Astrocyte of the hippocampus (primary cell): ENCODE data around the gene ADORA3.
A peak's percentile ranks its signal among the peaks of the same experiment; 100 is the strongest.

Experiments
- DNase-seq: peaks from one replicate; pipeline ENCODE4 v3.0.0; 2011; ENCODE audit warnings: low read depth, low spot score

The ADORA3 gene

DNA sequence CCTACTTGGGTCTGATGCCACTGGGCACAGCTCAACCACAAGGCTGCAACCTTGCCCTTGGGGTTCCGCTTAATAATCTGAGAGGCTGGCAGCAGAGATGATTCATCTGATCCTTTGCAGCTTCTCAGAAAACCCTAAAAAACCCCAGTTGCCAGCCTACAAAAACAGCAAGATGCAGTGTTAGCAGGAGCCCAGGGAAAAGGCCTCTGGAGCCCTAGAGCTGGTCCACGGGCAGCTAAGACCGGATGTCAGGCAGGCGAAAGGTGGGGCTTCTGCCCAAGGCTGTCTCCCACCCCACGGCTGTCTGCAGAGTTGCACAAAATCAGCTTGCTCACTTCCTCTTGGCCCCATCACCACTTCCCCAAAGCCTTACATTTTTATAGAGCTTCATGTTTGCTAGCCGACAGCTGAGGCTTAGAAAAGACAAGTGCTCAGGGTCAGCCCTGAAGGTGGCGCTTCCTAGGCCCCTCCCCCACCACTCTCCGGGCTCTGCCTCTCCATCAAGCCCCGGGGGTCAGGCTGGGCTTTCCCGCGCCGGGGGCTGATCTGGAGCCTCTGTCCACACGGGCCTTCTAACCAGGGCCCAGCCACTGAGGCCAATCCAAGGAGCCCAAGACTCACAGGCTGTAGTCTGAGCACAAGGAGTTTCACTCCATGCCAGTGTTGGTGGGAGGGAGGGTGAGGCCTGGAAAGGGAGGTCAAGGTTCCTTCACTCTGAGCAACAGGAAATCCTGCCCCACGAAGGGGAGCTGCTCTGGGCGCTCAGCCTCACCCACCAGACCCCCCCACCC is 4.2 kb upstream of the ADORA3 start:
- DNase-seq = no peak

DNA sequence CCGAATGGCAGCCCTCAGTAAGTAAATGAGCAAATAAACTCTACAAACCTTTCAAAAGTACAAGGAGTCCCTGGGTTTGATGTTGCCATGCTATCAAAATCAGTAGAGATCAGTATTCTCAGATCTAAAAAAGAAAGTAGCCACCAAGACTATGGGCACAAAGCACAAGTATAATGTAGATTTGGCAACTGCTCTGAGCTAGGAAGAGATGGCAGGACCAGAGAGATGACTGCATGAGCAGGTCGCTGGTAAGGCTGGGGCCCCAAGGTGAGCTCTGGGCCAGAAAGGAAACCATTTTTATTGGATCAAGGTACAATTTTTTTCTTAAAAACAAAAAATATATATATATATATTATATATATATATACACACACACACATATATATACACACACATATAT is 3.1 kb upstream of the ADORA3 start:
- DNase-seq = no peak

DNA sequence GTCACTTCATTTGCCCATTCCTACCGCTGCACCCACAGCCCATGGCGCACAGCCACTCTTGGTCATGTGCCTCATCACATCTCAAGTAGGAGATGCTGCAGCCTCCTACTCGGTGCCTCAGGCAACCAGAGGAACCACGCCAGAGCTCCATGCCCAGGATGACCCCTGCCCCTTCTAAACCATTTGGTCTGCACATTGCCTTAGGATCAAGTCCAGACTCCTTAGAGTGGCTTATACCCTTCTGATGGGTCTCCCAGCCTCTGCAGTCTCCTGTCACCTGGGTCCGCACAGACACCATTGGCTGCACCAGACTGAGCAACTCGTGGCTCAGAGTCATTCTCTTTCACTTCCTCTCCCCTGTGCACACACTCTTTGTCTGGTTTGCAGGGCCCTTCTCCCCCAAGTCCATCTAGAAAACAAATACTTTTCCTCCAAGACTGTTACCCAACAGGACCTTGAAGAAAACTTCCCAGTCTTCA is 2.2 kb upstream of the ADORA3 start:
- DNase-seq = no peak

DNA sequence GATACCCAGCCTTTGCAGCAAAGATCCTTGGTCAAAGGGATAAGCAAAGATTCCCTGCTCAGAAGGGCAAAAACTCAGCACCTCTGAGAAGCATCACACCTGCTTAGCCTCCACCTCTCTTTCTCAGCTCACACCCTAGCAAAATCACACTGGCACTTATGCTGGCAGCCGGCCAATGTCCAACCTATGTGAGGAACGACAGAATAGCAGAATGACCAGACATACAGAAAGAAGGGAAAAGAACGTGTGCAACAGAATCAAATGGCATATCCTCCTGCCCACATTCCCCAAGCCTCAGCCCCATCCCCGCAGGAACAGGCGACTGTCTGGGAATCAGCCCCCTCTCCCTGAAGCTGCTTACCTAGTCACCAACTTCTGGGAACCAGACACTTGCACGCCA is 664 bp upstream of the ADORA3 start:
- no peak for DNase-seq

DNA sequence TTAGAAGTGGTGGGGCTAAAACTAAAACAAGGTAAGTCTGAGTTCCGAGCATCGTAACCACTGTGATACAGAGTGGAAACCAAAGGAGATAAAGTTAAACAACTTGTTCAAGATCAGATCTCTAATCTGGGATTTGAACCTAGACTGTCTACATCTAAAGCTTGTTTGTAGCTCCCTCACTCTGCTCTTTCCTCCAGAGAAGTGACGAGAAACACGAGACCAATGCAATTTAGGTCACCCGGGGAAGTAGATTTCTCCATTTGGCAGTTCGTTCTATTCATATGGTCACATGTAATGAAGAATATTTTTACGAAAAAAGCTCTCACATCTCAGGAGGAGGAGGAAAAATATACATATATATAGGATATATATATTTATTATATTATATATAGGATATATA is 1.8 kb downstream of the ADORA3 start:
- DNase-seq = no peak

DNA sequence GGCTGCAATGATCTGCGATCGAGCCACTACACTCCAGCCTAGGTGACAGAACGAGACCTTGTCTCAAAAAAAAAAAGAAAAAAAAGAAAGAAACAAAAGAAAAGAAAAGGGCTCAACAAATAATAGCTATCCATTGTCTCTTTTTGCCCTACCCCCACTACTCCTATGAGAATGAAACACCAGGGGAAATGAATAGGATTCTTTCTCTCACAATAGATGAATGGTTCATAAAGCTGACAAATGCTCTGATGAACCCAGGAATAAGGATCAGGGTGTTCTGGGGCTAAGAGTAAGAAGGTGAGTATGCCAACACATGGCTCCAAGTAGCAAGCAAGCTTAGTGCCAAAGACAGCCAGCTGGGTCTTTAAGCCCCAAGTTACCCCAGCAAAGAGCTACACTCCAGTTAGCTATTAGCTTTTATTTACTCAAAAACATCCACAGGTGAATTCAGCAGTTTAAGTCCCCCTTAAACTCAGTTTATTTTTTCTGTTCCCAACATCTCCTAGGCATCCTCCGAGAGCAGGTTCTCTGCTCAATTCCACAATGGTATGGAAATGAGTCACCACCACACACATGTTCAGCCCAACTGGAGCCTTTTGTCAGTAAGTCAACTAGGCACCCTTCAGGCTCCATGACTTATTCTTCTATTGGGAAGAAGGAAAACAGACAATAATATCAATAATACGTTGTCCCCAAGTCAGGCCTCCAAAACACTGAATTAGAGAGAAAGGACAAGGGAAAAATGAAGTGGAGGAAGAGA is 4.2 kb downstream of the ADORA3 start:
- no peak for DNase-seq

DNA sequence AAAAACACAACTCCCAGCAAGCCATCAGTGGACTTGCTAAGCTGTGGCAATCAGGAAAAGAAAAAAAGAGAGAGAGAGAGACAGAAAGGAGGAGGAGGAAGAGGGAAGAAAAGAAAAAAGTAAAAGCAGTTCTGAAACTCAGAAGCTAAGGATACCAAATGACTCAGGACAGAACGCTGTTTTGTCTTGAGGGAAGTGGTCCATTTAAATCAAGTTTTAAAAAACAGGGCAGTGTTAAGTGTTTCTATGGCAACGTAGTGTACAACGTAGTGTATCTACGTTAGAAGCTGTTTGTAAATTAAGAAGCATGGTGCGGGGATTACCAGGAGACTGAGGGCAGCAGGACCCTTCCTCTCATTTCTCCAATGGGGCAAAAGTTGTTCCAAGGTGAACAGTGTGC is 5.8 kb downstream of the ADORA3 start:
- DNase-seq = no peak

DNA sequence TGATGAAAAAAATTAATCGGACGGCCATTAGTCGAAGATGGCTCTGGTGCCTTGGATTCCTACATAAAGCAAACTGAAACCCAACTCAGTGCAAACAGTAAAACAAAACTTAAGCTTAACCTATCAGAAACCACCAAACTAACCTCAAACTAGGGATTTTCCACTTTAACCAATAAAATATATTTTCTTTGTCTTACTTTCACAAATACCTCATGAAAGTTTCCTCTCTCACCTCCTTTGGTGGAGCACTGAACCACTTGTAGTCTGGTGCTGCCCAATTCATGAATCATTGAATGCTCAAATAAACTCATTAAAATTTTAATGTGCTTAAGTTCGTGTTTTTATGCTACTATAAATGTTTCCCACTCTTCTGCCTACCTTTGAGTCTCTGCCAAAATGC is 7.0 kb downstream of the ADORA3 start:
- no peak for DNase-seq

DNA sequence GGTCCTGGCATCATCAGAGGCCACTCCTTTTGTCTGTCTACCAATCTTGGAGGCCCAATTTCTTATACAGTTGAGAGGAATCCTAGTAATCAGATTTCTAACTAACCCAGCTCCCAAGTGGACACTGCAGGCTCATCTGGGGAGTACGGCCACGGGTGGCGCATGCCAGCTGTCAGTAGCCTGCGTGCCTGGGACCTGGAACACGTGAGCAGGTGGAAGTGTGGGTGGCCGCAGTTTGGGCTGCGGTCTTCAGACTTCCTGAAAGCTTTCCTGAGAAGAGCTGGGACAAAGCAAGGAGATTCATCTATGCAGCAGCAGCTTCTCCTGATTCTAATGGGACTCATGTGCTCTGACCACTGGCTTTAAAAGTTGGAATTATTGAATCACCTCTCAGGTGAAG is 12.4 kb downstream of the ADORA3 start:
- DNase-seq = no peak

DNA sequence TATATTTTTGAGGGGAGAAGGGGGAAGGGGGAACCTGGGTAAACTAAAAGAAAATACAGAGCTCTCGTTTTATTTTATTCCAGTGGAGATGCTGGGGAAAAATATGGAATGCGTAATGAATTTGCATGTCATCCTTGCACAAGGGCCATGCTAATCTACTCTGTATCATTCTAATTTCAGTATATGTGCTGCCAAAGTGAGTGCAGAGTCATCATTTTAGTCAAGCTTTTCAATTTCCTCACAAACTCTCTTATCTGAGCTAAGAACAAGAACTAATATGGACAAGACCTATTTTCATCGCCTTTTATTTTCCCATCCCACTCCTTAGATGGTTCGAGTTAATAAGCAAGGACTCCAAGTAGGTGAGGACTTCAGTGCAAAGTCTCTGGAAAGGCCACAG is 13.2 kb downstream of the ADORA3 start:
- DNase-seq = no peak

DNA sequence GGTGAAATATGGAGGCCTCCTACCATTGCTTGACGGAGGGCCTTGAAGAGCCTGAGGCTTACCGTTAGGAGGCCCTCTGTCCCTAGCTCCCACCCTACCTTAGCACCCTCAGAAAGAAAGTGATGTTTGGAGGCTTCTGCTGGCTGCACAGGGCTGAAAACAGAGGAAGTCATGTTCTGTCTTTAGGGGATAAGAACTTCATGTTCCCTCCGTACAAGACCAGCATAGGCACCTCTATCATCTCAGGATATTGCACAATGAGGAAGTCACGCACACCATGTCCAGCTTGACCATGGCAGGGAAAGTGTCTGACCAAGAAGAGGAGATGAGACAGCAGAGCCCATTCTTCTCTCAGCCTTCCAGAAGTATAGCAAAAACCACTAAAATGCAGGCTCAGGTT is 13.8 kb downstream of the ADORA3 start:
- DNase-seq = no peak

DNA sequence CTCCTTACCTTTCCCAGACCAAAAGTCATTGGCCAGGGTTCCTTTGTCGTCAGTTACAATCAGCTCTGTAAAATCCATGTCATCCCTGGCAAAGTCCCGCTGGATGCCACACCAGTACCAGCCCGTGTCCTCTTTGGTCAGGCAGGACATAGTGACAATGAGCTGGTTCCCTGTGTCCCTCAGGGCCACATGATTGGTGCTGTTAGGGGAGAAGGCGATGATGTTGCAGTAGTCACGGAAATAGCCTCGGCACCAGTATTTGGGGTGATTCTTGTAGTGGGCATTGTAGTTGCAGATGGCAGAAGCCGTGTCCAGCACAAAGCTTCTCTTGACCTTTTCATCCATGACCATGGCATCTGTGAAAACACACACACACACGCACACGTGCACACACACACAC is 14.8 kb downstream of the ADORA3 start:
- no peak for DNase-seq

DNA sequence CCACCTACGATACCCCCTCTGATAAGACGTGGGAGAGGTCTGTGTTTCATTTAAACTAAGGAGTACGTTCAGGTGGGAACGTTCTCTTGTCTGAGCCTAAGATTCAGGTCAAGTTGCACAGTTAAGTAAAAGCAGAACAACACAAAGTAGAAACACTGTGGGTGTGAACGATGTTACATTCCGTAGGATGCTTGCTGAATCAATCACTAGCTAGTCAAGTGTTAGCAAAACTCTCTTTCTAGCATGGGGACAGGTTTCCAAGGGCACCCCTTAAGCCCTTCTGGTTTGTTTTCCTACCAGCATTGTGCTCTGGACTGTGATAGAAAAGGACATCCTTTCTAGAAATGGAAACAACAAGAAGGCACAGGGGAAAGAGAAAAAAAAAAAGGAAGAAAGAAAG is 16.3 kb downstream of the ADORA3 start:
- DNase-seq = no peak

DNA sequence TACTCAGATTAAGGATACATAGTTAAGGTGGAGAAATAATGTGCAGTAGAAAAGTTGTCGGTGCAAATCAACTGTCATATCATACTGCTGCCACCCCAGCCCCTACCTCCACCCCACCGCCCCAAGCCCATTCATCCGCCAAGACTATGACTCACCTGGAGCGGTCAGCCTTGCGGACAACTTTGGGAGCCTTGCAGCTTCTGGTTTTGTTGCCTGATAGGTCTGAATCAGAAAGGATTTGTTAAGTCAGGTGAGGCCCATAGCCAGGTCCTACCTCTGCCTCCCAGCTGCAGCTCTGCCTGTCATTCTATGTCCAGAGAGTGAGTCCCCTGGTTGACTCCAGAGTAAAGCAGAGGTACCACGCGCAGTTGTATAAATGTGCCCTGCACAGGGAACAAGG is 17.0 kb downstream of the ADORA3 start:
- no peak for DNase-seq

DNA sequence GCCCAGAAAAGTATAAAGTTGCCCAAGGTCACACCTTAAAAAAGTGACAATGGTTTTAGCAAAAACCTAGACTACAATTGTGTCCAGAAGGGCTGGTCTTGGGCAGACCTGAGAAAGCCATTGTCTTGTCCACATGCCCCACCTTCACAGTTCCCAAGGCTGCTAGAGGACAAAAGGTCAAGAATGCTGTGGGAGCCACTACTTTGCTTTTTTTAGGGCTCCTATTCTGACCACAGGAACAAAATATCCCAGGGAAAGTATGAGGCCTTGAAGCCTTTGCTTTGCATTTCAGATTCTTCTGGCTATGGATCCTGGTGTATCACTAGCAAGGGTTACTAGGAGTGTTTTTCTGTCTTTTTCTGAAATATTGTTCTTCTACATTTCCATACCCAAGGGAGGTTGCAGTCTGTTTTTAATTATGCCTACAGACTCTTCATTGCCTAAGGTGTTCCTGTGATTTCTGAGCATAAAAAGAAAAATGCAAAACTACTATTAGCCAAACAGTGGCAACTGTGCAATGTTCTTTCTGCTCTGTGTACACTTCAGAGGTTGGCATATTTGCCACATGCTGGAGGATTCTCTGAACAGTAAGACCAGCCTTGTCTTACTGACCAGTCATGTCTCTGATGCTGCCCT is 18.9 kb downstream of the ADORA3 start:
- no peak for DNase-seq

DNA sequence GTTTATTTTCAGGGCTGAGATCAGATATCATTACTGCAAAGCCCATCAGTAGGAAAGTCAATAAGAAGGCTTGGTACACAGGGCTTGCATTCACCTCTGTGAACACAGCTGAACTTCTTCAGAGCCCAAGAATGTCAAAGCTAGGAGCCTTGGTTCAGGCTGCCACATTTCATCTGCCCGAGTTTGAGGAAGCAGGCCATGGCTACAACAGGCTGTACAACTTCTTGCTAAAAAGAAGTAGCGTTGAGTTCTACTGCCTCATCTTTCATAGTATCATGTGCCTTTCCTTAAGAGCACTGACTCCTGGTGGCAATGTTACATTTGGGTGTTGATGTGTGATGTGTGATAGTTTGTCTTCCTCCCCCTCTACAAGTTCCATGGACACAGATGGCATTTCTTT is 19.6 kb downstream of the ADORA3 start:
- DNase-seq = no peak

DNA sequence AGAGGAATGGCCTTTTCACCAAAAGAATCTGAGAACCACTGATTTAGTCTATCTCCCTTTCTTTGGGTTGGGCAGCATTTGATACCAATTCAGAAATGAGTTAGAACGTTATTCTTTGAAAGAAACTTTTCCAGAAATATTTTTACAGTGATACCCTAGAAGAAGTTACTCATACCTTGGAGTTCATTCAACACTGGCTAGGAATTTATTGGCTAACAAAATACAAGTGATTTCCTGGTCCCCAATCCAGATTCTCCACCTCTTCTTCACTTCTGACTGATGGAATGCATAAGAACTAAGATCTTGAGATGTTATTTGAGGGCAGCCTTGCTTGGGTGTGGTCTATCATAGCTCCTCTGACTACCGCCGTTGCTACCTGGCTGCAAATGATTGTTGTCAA is 20.3 kb downstream of the ADORA3 start:
- DNase-seq = peak; percentile 10

DNA sequence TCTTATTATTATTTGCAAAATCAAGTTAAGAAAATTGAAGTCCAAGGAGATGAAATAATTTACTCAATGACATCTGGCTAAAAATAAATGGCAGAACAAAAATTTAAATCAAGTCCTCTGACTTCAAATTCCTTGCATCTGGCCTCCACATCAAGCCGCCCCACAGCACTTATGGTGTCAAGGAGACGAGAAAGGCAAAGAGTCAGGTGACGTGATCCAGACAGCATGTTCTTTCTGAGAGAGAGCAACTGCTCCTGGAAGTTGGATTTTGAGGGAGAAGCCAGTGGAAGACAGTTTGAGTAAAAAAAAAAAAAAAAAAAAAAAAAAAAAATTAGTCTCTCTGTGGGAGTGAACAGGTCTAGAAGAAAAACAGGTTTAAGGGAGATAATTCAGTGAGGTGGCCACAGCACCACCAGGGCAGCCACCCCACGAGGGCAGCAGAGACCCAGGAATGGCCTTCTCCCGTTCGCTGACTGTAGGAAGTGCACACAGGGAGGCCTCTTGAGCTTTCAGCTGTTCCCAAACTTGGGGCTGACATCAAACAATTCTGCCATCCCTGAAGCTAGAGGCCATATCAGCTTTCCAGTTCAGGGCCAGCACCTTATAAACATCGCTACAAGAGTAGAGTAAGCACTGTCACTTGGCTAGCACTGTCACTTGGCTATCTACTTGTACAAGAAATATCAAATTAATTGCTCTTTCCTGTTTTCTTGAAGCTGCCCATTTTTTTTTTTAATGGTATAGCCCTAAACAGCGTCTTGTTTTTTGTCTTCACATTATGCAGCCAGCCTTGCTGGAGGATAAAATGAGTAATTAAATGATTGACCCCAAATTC is 21.8 kb downstream of the ADORA3 start:
- DNase-seq = peak; percentile 83

DNA sequence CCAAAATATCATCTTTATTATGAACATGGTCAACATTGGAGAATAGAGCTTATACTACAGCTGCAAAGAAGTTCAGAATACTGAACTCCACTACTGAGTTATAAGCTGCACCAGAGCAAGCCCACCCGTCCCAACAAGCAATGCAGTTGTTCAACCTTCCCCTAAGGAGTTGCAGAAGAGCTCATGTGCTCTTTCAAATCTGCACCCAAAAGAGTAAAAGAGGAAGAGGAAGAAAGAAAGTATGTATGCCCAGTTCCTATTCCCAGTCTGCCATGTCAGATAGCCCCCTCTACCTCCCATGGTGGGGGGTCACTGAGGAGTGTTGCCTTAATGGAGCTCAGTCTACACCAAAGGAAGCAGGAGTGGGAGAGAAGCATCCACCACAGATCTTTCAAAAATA is 22.8 kb downstream of the ADORA3 start:
- DNase-seq = no peak

DNA sequence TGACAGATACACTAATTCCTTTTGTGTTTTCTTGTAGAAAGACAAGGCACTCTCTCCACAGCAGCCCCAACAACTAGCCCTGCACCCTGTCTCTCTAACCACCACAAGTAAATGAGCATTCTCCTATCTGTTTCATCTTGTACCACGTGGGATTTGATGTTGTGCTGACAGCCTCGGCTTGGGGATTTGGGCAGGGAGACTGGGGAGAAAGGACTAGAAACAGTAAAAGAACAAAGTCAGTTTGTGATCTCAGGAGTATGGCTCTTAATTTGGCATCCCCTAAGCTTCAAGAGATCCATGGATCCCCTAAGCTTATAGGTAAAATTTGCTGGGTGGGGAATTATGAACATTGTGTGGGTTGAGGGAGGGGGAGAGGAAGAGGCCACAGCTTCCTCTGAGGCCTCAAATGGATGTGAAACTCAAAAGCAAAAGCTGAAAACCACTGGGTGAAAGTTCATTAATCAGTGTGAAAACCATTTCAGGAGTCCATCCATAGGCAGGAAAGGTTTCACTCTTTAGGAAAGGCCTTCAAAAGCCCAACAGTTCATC is 26.6 kb downstream of the ADORA3 start:
- no peak for DNase-seq

DNA sequence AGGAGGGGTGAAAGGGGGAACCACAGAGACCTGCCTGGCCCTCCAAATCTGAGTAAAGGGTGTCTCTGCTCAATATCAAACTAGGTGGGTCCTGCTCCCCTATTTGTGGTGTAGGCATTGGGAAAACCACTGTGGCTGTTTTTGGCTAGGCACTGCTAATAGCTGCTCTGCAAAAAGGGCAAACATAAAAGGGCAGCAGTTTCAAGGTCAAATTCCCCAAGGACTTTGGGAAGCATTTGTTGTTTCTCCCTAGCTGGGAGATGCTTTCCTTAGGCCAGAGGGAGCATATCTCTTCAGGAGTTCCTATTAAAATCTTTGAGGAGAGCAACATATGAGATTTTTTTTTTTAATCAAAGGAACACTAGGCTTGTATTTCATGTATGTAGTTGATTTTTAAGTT is 27.2 kb downstream of the ADORA3 start:
- no peak for DNase-seq

DNA sequence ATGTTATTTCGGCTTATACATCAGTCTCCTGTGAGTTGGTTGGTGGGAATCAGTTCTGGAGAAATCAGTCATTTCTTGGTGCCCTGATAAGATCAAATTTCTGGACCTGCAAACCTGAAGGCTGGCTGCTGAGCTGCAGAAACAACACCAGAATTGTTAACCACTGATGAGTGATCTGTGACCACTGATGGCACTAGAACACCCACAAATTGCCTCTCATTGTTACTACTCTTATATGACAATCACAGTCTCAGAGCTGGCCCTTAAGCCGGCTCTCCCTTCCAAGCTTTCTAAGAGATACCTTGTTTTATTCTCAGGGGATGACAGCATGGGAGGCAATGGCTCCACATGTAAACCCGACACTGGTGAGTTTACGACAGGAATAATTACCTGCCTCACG is 27.7 kb downstream of the ADORA3 start:
- no peak for DNase-seq
